Endothelial cell of umbilical vein (primary cell): Measurements from ENCODE around the gene ALLC. TPM values are rescaled to one million over a fixed set of nuclear protein-coding genes. Genes with fewer than 3 reads are reported as not detected.

Source experiments
- BruUV-seq: library from RNA; stranded (reverse); fragments of 400-500 nt; replicated peaks from 2 replicates; lab custom pipeline; 2021; lab: Mats Ljungman, UMichigan
- CTCF ChIA-PET: fragments of 300-600, 350-600 bp; sonication (Branson Sonifier 250); formaldehyde crosslinking; loops from one replicate; lab custom pipeline; 2021; ENCODE audit warnings: antibody characterized with exemption, inconsistent platforms; lab: Charles Lee
- POLR2A ChIA-PET: fragments of 300-600, 350-600 bp; sonication (Branson Sonifier 250); formaldehyde crosslinking; loops from one replicate; lab custom pipeline; 2021; ENCODE audit warnings: antibody characterized with exemption, inconsistent platforms; lab: Charles Lee
- DNase-seq: peaks from one replicate; pipeline ENCODE4 v3.0.0-alpha.2; 2011; ENCODE audit warnings: low read depth, low spot score
- FAIRE-seq: peaks from 2 replicates; lab custom pipeline; 2011; peaks lifted over from hg19 to GRCh38; lab: Jason Lieb, UNC
- H2AFZ ChIP-seq: 2 replicates; pipeline ENCODE4 v1.6.0; 2012; ENCODE audit warnings: low read depth, low read length, control low read depth, inconsistent platforms
- H3K27ac ChIP-seq: 2 replicates; pipeline ENCODE4 v1.5.1; 2011; ENCODE audit warnings: low read depth, mild to moderate bottlenecking, control low read depth, low read length, moderate library complexity; ENCODE audit not compliant: insufficient read depth
- H3K27me3 ChIP-seq, 2 experiments: 2 replicates each; pipeline versions ENCODE4 v1.6.0 to v1.6.1; 2011; ENCODE audit warnings: low read length in 2 of 2, mixed read lengths in 1 of 2; ENCODE audit not compliant: control insufficient read depth in 2 of 2, insufficient read depth in 2 of 2
- H3K36me3 ChIP-seq, 2 experiments: 2 replicates in 1 of 2; 3 replicates in 1 of 2; pipeline ENCODE4 v1.5.1; 2011; ENCODE audit warnings: low read length in 2 of 2, mild to moderate bottlenecking in 1 of 2, moderate library complexity in 1 of 2; ENCODE audit not compliant: control insufficient read depth in 2 of 2, insufficient read depth in 2 of 2; ENCODE audit errors: extremely low read depth in 1 of 2
- H3K4me1 ChIP-seq: 3 replicates; pipeline ENCODE4 v1.5.1; 2011; ENCODE audit warnings: mild to moderate bottlenecking, low read length; ENCODE audit not compliant: control insufficient read depth, insufficient read depth; ENCODE audit errors: extremely low read depth
- H3K4me2 ChIP-seq: 2 replicates; pipeline ENCODE4 v1.6.1; 2011; ENCODE audit warnings: low read length, control low read depth, mixed read lengths; ENCODE audit not compliant: insufficient read depth
- H3K4me3 ChIP-seq, 3 experiments: fragments of 200-600 bp in 1 of 3; sonication (generic), shearing (Covaris generic) in 1 of 3; replicated peaks in 1 of 3; 2 replicates each; pipeline ENCODE4 v1.5.1; 2011 to 2016; ENCODE audit warnings: control low read depth in 3 of 3, low read length in 3 of 3, mild to moderate bottlenecking in 2 of 3, inconsistent platforms in 1 of 3, low read depth in 1 of 3, moderate library complexity in 1 of 3; ENCODE audit not compliant: insufficient read depth in 1 of 3
- H3K79me2 ChIP-seq: 2 replicates; pipeline ENCODE4 v1.6.0; 2012; ENCODE audit warnings: low read length, inconsistent platforms; ENCODE audit not compliant: control insufficient read depth, insufficient read depth
- H3K9ac ChIP-seq: replicated peaks from 2 replicates; pipeline ENCODE3; 2011; ENCODE audit warnings: low read length, control low read depth; ENCODE audit not compliant: insufficient read depth; ENCODE audit errors: extremely low read depth
- H3K9me1 ChIP-seq: replicated peaks from 3 replicates; pipeline ENCODE4 v1.6.0; 2011; ENCODE audit warnings: mild to moderate bottlenecking, low read length; ENCODE audit not compliant: control insufficient read depth, insufficient read depth; ENCODE audit errors: extremely low read depth
- H3K9me3 ChIP-seq: replicated peaks from 2 replicates; pipeline ENCODE4 v1.5.1; 2012; ENCODE audit warnings: low read length, inconsistent platforms; ENCODE audit not compliant: control insufficient read depth, insufficient read depth
- H4K20me1 ChIP-seq: replicated peaks from 2 replicates; pipeline ENCODE3; 2011; ENCODE audit warnings: mild to moderate bottlenecking, low read length; ENCODE audit not compliant: control insufficient read depth, insufficient read depth; ENCODE audit errors: extremely low read depth
- CTCF ChIP-seq, 2 donors: IDR thresholded peaks; 1 replicate in 1 of 2; 2 replicates in 1 of 2; pipeline ENCODE4 v1.5.1; 2011; ENCODE audit warnings: low read length in 2 of 2, mild to moderate bottlenecking in 2 of 2, moderate library complexity in 2 of 2, control low read depth in 1 of 2, inconsistent platforms in 1 of 2, low read depth in 1 of 2; ENCODE audit not compliant: insufficient read depth in 1 of 2; ENCODE audit errors: extremely low read depth in 1 of 2
- EZH2 ChIP-seq: IDR thresholded peaks from 2 replicates; pipeline ENCODE4 v1.6.1; 2012; ENCODE audit warnings: borderline replicate concordance, low read depth, mild to moderate bottlenecking, moderate library complexity, low read length, inconsistent platforms; ENCODE audit not compliant: severe bottlenecking
- FOS ChIP-seq: IDR thresholded peaks from 2 replicates; pipeline ENCODE4 v1.6.1; 2011; ENCODE audit warnings: mild to moderate bottlenecking, low read length, moderate library complexity, borderline replicate concordance; ENCODE audit not compliant: insufficient read depth
- GATA2 ChIP-seq: IDR thresholded peaks from 2 replicates; pipeline ENCODE4 v1.7.0; 2011; ENCODE audit warnings: low read depth, mild to moderate bottlenecking, moderate library complexity, mixed read lengths, low read length; ENCODE audit not compliant: insufficient read length, insufficient read depth
- MAX ChIP-seq: IDR thresholded peaks from 2 replicates; pipeline ENCODE4 v1.6.1; 2011; ENCODE audit not compliant: insufficient read depth, insufficient read length
- POLR2A ChIP-seq: IDR thresholded peaks from 2 replicates; pipeline ENCODE4 v1.6.1; 2012; ENCODE audit warnings: low read depth, mild to moderate bottlenecking, control low read depth, low read length
- POLR2AphosphoS5 ChIP-seq: IDR thresholded peaks from 2 replicates; pipeline ENCODE4 v1.6.1; 2012; ENCODE audit warnings: low read depth, mild to moderate bottlenecking, control low read depth, low read length, moderate library complexity; ENCODE audit not compliant: insufficient read depth
- dilution Hi-C: fragments of 300-500 bp; cut with MboI; formaldehyde crosslinking; loops from one replicate; pipeline ENCODE4 v1.15.0; 2019; ENCODE audit warnings: low sequenced_read_pairs; ENCODE audit not compliant: extremely low pct_ligation_motif_present
- intact Hi-C: fragments of 100-400 bp; cut with micrococcal nuclease; formaldehyde crosslinking; loops from one replicate; pipeline ENCODE4 v1.10.0; 2022
- polyA plus RNA-seq, 4 experiments: library from polyadenylated mRNA; depleted of rRNA in 3 of 4; stranded (reverse) in 3 of 4; unstranded in 1 of 4; fragments of >200 nt; gene quantifications; 2 replicates each; pipeline versions ENCODE4 v1.2.1 to v1.2.3, GENCODE V29; 2011 to 2012; ENCODE audit warnings: missing spikeins in 1 of 4
- total RNA-seq: library from RNA; stranded (reverse); gene quantifications from 2 replicates; pipeline ENCODE4 v1.2.3, GENCODE V29; 2021

The ALLC gene
- total and polyA plus RNA-seq, 2 donors (not counting 3 experiments of a cell fraction or from before 2014, with no cell fraction given): not detected

- H3K4me1 ChIP-seq: no peaks in the 10 kb centered on the region
- TF ChIP-seq POLR2AphosphoS5: no peak
- no peak for TF ChIP-seq EZH2
- TF ChIP-seq CTCF (IDR thresholded peaks at IDR 0.05; ENCODE audit: extremely low read depth in 1 of 2, insufficient read depth in 1 of 2, low read depth in 1 of 2, low read length in 2 of 2): no peak
- no peak for TF ChIP-seq GATA2
- TF ChIP-seq FOS: no peak
- no peak for TF ChIP-seq POLR2A
- no peak for TF ChIP-seq MAX
- DNase-seq (no peak), FAIRE-seq (no peak)
- no peaks in the 10 kb centered on the region for H3K9me1 ChIP-seq
- no peak overlapping the region for H3K4me3 ChIP-seq
- POLR2A ChIA-PET: no interaction called here
- intact Hi-C loops (no loop called here), dilution Hi-C loops (no loop called here)
- H3K27ac ChIP-seq: no peak overlapping the region
- CTCF ChIA-PET: no interaction called here
- no peaks in the 10 kb centered on the region for H4K20me1 ChIP-seq
- H3K9ac ChIP-seq: no peak overlapping the region
- H3K9me3 ChIP-seq: no peaks in the 10 kb centered on the region
- no peak overlapping the region for H2AFZ ChIP-seq
- no peaks in the 10 kb centered on the region for H3K27me3 ChIP-seq
- no TSS peak for BruUV-seq
- H3K36me3 ChIP-seq: no peaks in the 10 kb centered on the region
- H3K79me2 ChIP-seq: no peaks in the 10 kb centered on the region
- no peak overlapping the region for H3K4me2 ChIP-seq
These were observed 25.9 kb upstream of the ALLC start for GRCh38 chr2:3631851-3632659.
